NAMALWA (cell line): ENCODE data around the gene CT45A10.
"Not testable (repeated sequence)": the region's sequence is repeated elsewhere in the genome, so short reads cannot be mapped to it uniquely, and the experiment has no call there.

Experiments used
- DNase-seq: peaks from one replicate; pipeline ENCODE4 v3.0.0-alpha.2; 2015; ENCODE audit warnings: low spot score

The CT45A10 gene

GRCh38 chrX:135893294-135893817 is at the start of gene CT45A10, which contains the start of gene SAGE1:
Gene CT45A10, minus strand, starts transcription at chrX:135893444. Its CDS starts 8,100 bp downstream, at chrX:135885344.
Gene SAGE1, plus strand, starts transcription at chrX:135893716. Its CDS starts 2,527 bp downstream, at chrX:135896243.
- DNase-seq, result no peak

- peak; percentile 49 for DNase-seq
Measured at GRCh38 chrX:135931644-135932487, 38.6 kb upstream of the CT45A10 start.

GRCh38 chrX:135927897-135928296 is 34.7 kb upstream of the CT45A10 start:
- DNase-seq, result no peak

GRCh38 chrX:135923353-135923752 is 30.1 kb upstream of the CT45A10 start:
- no peak for DNase-seq

GRCh38 chrX:135920516-135920915 is 27.3 kb upstream of the CT45A10 start:
- DNase-seq, result peak; percentile 35

GRCh38 chrX:135914404-135914803 is 21.2 kb upstream of the CT45A10 start:
- no peak for DNase-seq

GRCh38 chrX:135910251-135910650 is 17.0 kb upstream of the CT45A10 start:
- DNase-seq, result no peak

- no peak for DNase-seq
Measured at GRCh38 chrX:135892781-135893180, 463 bp downstream of the CT45A10 start.

- DNase-seq, result no peak
Measured at GRCh38 chrX:135890087-135890585, 3.1 kb downstream of the CT45A10 start.

- DNase-seq, result peak; percentile 67
Measured at GRCh38 chrX:135888976-135889375, 4.3 kb downstream of the CT45A10 start.

- DNase-seq, result not testable (repeated sequence)
Measured at GRCh38 chrX:135888230-135888629, 5.0 kb downstream of the CT45A10 start.

- not testable (repeated sequence) for DNase-seq
Measured at GRCh38 chrX:135882741-135883140, 10.5 kb downstream of the CT45A10 start.

- not testable (repeated sequence) for DNase-seq
Measured at GRCh38 chrX:135871712-135872111, 21.5 kb downstream of the CT45A10 start, which contains the start of gene CT45A9. Gene CT45A9, minus strand, starts transcription at chrX:135871812. Its CDS starts 3,751 bp downstream, at chrX:135868061.

GRCh38 chrX:135854438-135854837 is 38.8 kb downstream of the CT45A10 start, which contains the start of gene CT45A8:
Gene CT45A8, minus strand, starts transcription at chrX:135854538. Its CDS starts 3,755 bp downstream, at chrX:135850783.
- not testable (repeated sequence) for DNase-seq

GRCh38 chrX:135837180-135837579 is 56.1 kb downstream of the CT45A10 start, which contains the start of gene CT45A7:
Gene CT45A7, minus strand, starts transcription at chrX:135837280. Its CDS starts 3,747 bp downstream, at chrX:135833533.
- not testable (repeated sequence) for DNase-seq
